Cerebellar cortex (tissue), 1 donor: ENCODE data around the gene TLL2.

ENCODE experiments used
- DNase-seq: peaks from one replicate; pipeline ENCODE4 v3.0.0-alpha.2; 2015; ENCODE audit warnings: low spot score

Gene TLL2

GRCh38 chr10:96319754-96320474 lies 193.8 kb downstream of the TLL2 start:
- no peak for DNase-seq

GRCh38 chr10:96317067-96317833 lies 196.5 kb downstream of the TLL2 start:
- no peak for DNase-seq
